GM12878 (cell line): ENCODE data around the gene ATP5F1B. TPM values are rescaled to one million over a fixed set of nuclear protein-coding genes. Genes with fewer than 3 reads are reported as not detected.

Experiments
- ATAC-seq: fragments of 200-7000 bp; cut with Tn5 transposase; 3 replicates; pipeline ENCODE4 v1.9.1; 2020; ENCODE audit warnings: mild to moderate bottlenecking, moderate library complexity
- BruUV-seq: library from RNA; stranded (reverse); fragments of 400-500 nt; replicated peaks from 2 replicates; lab custom pipeline; 2021; lab: Mats Ljungman, UMichigan
- CTCF ChIA-PET: fragments of 300-600 bp; sonication (Branson Sonifier 250); formaldehyde crosslinking; extraction: SDS; loops from one replicate; lab custom pipeline; 2021; ENCODE audit warnings: inconsistent platforms; lab: Yijun Ruan, JAX
- POLR2A ChIA-PET: fragments of 350-600 bp; formaldehyde crosslinking; extraction: SDS; loops from one replicate; lab custom pipeline; 2021; ENCODE audit warnings: inconsistent platforms; lab: Charles Lee
- RAD21 ChIA-PET: fragments of 300-600 bp; sonication (Branson Sonifier 250); formaldehyde crosslinking; loops from one replicate; lab custom pipeline; 2023; ENCODE audit warnings: antibody characterized with exemption; ENCODE audit not compliant: unreplicated experiment; lab: Charles Lee
- SMC1A ChIA-PET: fragments of 300-600 bp; sonication (Branson Sonifier 250); formaldehyde crosslinking; loops from one replicate; lab custom pipeline; 2023; ENCODE audit not compliant: unreplicated experiment, uncharacterized antibody; lab: Charles Lee
- DNase-seq: peaks from one replicate; pipeline ENCODE4 v3.0.0-alpha.2; 2011; ENCODE audit warnings: low read depth, low spot score
- FAIRE-seq: peaks from 3 replicates; lab custom pipeline; 2011; peaks lifted over from hg19 to GRCh38; lab: Jason Lieb, UNC
- H2AFZ ChIP-seq: 2 replicates; pipeline ENCODE4 v1.6.0; 2011; ENCODE audit warnings: low read depth, low read length, control low read depth; ENCODE audit not compliant: control insufficient read depth
- H3K27ac ChIP-seq: 2 replicates; pipeline ENCODE4 v1.5.1; 2011; ENCODE audit warnings: control low read depth; ENCODE audit not compliant: control insufficient read depth, insufficient read depth
- H3K27me3 ChIP-seq, 2 experiments: replicated peaks in 1 of 2; 2 replicates each; pipeline versions ENCODE4 v1.6.0 to v1.6.1; 2011; ENCODE audit warnings: low read length in 1 of 2; ENCODE audit not compliant: control insufficient read depth in 2 of 2, insufficient read depth in 2 of 2
- H3K36me3 ChIP-seq, 2 experiments: 2 replicates each; pipeline ENCODE4 v1.5.1; 2011; ENCODE audit warnings: low read length in 1 of 2; ENCODE audit not compliant: control insufficient read depth in 2 of 2, insufficient read depth in 2 of 2
- H3K4me1 ChIP-seq: 2 replicates; pipeline ENCODE4 v1.6.1; 2011; ENCODE audit warnings: mild to moderate bottlenecking, low read length, moderate library complexity, mixed read lengths; ENCODE audit not compliant: control insufficient read depth, insufficient read depth
- H3K4me2 ChIP-seq: 2 replicates; pipeline ENCODE4 v1.6.0; 2011; ENCODE audit warnings: control low read depth; ENCODE audit not compliant: control insufficient read depth, insufficient read depth
- H3K4me3 ChIP-seq: fragments of 200-600 bp; sonication (generic); 2 replicates; pipeline ENCODE4 v1.5.1; 2016
- H3K79me2 ChIP-seq: 2 replicates; pipeline ENCODE4 v1.6.0; 2011; ENCODE audit warnings: low read length; ENCODE audit not compliant: control insufficient read depth, insufficient read depth
- H3K9ac ChIP-seq: 2 replicates; pipeline ENCODE4 v1.8.0; 2011; ENCODE audit warnings: low read length, control low read depth, mixed read lengths; ENCODE audit not compliant: control insufficient read depth, insufficient read depth
- H3K9me3 ChIP-seq: replicated peaks from 3 replicates; pipeline ENCODE4 v1.5.1; 2011; ENCODE audit warnings: mild to moderate bottlenecking, low read length; ENCODE audit not compliant: control insufficient read depth, insufficient read depth
- H4K20me1 ChIP-seq: 2 replicates; pipeline ENCODE4 v1.6.0; 2011; ENCODE audit not compliant: control insufficient read depth, insufficient read depth
- ASH2L ChIP-seq: fragments of 300-600, 200-600 bp; sonication (generic); IDR thresholded peaks from 2 replicates; pipeline ENCODE4 v1.6.1; 2017; ENCODE audit warnings: low read depth, mild to moderate bottlenecking, borderline replicate concordance
- BMI1 ChIP-seq: fragments of 450-650 bp; IDR thresholded peaks from 2 replicates; pipeline ENCODE4 v1.6.1; 2016; ENCODE audit warnings: mild to moderate bottlenecking, moderate library complexity, borderline replicate concordance
- EED ChIP-seq: sonication (generic); IDR thresholded peaks from 2 replicates; pipeline ENCODE4 v1.6.1; 2016; ENCODE audit warnings: antibody characterized with exemption, low read depth
- EP300 ChIP-seq, 2 experiments: fragments of 150-350 bp in 1 of 2; IDR thresholded peaks; 2 replicates each; pipeline ENCODE4 v1.6.1; 2011 to 2012; ENCODE audit warnings: low read depth in 2 of 2, low read length in 2 of 2, borderline replicate concordance in 1 of 2, improper control_type of control experiment in 1 of 2, inconsistent platforms in 1 of 2; ENCODE audit not compliant: control insufficient read depth in 1 of 2
- ETV6 ChIP-seq, 2 experiments: fragments of 450-650 bp in 1 of 2; IDR thresholded peaks in 1 of 2; conservative IDR thresholded peaks in 1 of 2; 2 replicates each; pipeline ENCODE4 v1.6.1; 2014; ENCODE audit warnings: antibody characterized with exemption in 1 of 2, borderline replicate concordance in 1 of 2, low read depth in 1 of 2, mild to moderate bottlenecking in 1 of 2, moderate library complexity in 1 of 2
- GABPA ChIP-seq: IDR thresholded peaks from 2 replicates; pipeline ENCODE4 v1.6.1; 2014; ENCODE audit warnings: antibody characterized with exemption, low read depth, mild to moderate bottlenecking, inconsistent platforms
- IRF4 ChIP-seq: IDR thresholded peaks from 2 replicates; pipeline ENCODE4 v1.6.1; 2011; ENCODE audit warnings: low read depth, low read length
- PBX3 ChIP-seq: IDR thresholded peaks from 2 replicates; pipeline ENCODE4 v1.6.1; 2011; ENCODE audit warnings: mild to moderate bottlenecking, low read depth, low read length, moderate library complexity; ENCODE audit not compliant: insufficient replicate concordance
- RAD21 ChIP-seq: IDR thresholded peaks from 2 replicates; pipeline ENCODE4 v1.6.1; 2011; ENCODE audit warnings: mild to moderate bottlenecking, low read depth, low read length, moderate library complexity; ENCODE audit not compliant: insufficient read depth
- RUNX3 ChIP-seq: IDR thresholded peaks from 2 replicates; pipeline ENCODE4 v1.6.1; 2012; ENCODE audit warnings: low read length, inconsistent platforms
- SIX5 ChIP-seq: IDR thresholded peaks from 2 replicates; pipeline ENCODE4 v1.6.1; 2011; ENCODE audit warnings: mild to moderate bottlenecking, low read depth, low read length, moderate library complexity; ENCODE audit not compliant: severe bottlenecking
- SPI1 ChIP-seq: IDR thresholded peaks from 2 replicates; pipeline ENCODE4 v1.6.1; 2011; ENCODE audit warnings: low read depth, mild to moderate bottlenecking, low read length, moderate library complexity, borderline replicate concordance; ENCODE audit not compliant: insufficient read depth
- TCF3 ChIP-seq: IDR thresholded peaks from 2 replicates; pipeline ENCODE4 v1.6.1; 2012; ENCODE audit warnings: low read depth, mild to moderate bottlenecking, low read length, borderline replicate concordance; ENCODE audit not compliant: insufficient read depth
- TCF7 ChIP-seq: IDR thresholded peaks from 2 replicates; pipeline ENCODE4 v1.6.1; 2014; ENCODE audit warnings: antibody characterized with exemption, borderline replicate concordance
- ZBTB11 ChIP-seq: fragments of 450-650 bp; formaldehyde crosslinking; IDR thresholded peaks from 2 replicates; pipeline ENCODE4 v1.5.0; 2022; ENCODE audit warnings: mild to moderate bottlenecking, missing genetic modification characterization
- ZNF384 ChIP-seq: IDR thresholded peaks from 2 replicates; pipeline ENCODE4 v1.6.1; 2012; ENCODE audit warnings: low read depth, mild to moderate bottlenecking, low read length, improper control_type of control experiment, borderline replicate concordance
- WGBS: methylation state at CpG from one replicate; pipeline ENCODE4 v1.1.6; 2016; ENCODE audit warnings: low lambda C conversion rate; ENCODE audit not compliant: insufficient replicate concordance, insufficient coverage; ENCODE audit errors: missing lambda C conversion rate; 5-methylcytosine and 5-hydroxymethylcytosine counted together
- in situ Hi-C: fragments of 300-500 bp; cut with MboI; formaldehyde crosslinking; loops from 9 replicates; pipeline ENCODE4 v1.14.3; 2018; ENCODE audit warnings: mixed read lengths
- intact Hi-C: fragments of 100-400 bp; cut with micrococcal nuclease; formaldehyde crosslinking; loops from one replicate; pipeline ENCODE4 v1.14.2; 2022; ENCODE audit not compliant: unreplicated experiment
- polyA plus RNA-seq, 11 experiments: library from polyadenylated mRNA; depleted of rRNA in 4 of 11; unstranded in 6 of 11; stranded (reverse) in 5 of 11; fragments of >200 nt; fragmentation: Nextera tagmentation in 4 of 11; fragmentation: Illumina TruSeq in 1 of 11; extraction: Ambion mirVana in 4 of 11; extraction: Trizol in 1 of 11; gene quantifications; 1 replicate in 1 of 11; 2 replicates in 10 of 11; pipeline versions ENCODE4 v1.2.1 to v1.2.3, GENCODE V29; 2011 to 2016; ENCODE audit warnings: inconsistent platforms in 2 of 11, missing spikeins in 2 of 11, low read depth in 1 of 11
- total RNA-seq, 4 experiments: library from RNA; depleted of rRNA in 3 of 4; stranded (reverse); fragments of >200 nt in 3 of 4; fragmentation: Illumina TruSeq in 1 of 4; extraction: Trizol in 1 of 4; gene quantifications; 2 replicates each; pipeline versions ENCODE4 v1.2.1 to v1.2.3, GENCODE V29; 2013 to 2021

Gene ATP5F1B
- total and polyA plus RNA-seq, 10 of the 15 experiments (the other 5 are each of a cell fraction or from before 2014, with no cell fraction given) = 671 to 1,908 (median 1,031) TPM

- peak; percentile 71 for FAIRE-seq
- no peaks in the 10 kb centered on the region for H4K20me1 ChIP-seq
- peaks cover 47% of the 10 kb centered on the region for H3K4me1 ChIP-seq
- TSS peak; percentile 49 for BruUV-seq
- H3K79me2 ChIP-seq = peaks cover 89% of the 10 kb centered on the region
- DNase-seq = no peak
- peak; percentile 22 for ATAC-seq
- H3K4me3 ChIP-seq = peak overlapping the region; percentile 100
- H3K9me3 ChIP-seq = no peaks in the 10 kb centered on the region
- peaks cover 0 to 7% of the 10 kb centered on the region in 2 experiments; a peak in 2 of 4 replicates for H3K36me3 ChIP-seq
- ChIA-PET RAD21 (interaction anchor here (1.2 to 10.0 kb wide), 12 partner anchors 8 to 313 kb away, joined by 3 to 176 read pairs (median 5); partner anchors contain the start of genes ATP5F1B, CNPY2, PTGES3 and STAT2), CTCF (interaction anchor here (0.5 to 2.2 kb wide), 25 partner anchors 7 to 373 kb away, joined by 3 to 24 read pairs (median 5); partner anchors contain the start of genes GLS2, NACA and RBMS2), SMC1A (interaction anchor here (0.6 to 2.1 kb wide), 22 partner anchors 8 to 115 kb away, joined by 3 to 18 read pairs (median 4); partner anchors contain the start of genes ATP5F1B and RBMS2), POLR2A (interaction anchor here (0.5 to 8.4 kb wide), 21 partner anchors 6 to 645 kb away, joined by 3 to 54 read pairs (median 4); partner anchors contain the start of genes PTGES3, RBMS2 and STAT6)
- in situ Hi-C loops = no loop called here
- H3K27ac ChIP-seq = peak overlapping the region; percentile 90
- under 1% methylated on average over 18 of the region's 18 CpGs for WGBS
- no peaks in the 10 kb centered on the region for H3K27me3 ChIP-seq
- no peak overlapping the region for H2AFZ ChIP-seq
- peak overlapping the region; percentile 98 for H3K9ac ChIP-seq
- intact Hi-C loops = loop anchor here (2.0 kb wide), 1 partner anchor 56 kb away; no protein-coding TSS in a partner anchor
- peak overlapping the region; percentile 81 for H3K4me2 ChIP-seq
- 0 out of 4 replicates have a peak, but pooled peaks of 1 of the 2 experiments have one; percentile 13 for TF ChIP-seq EP300 (IDR thresholded peaks at IDR 0.05; ENCODE audit: borderline replicate concordance in 1 of 2, control insufficient read depth in 1 of 2, low read depth in 2 of 2, low read length in 2 of 2)
- peak; percentile 17; the same call in 1 of the 2 replicates for TF ChIP-seq SPI1
- TF ChIP-seq ZNF384 = 0 out of 2 replicates have a peak, but pooled peaks have one; percentile 22
- TF ChIP-seq PBX3 = no peak
- no peak for TF ChIP-seq TCF7
- TF ChIP-seq BMI1 = no peak
- no peak for TF ChIP-seq SIX5
- TF ChIP-seq EED = peak; percentile 71; the same call in 1 of the 2 replicates
- TF ChIP-seq GABPA = no peak
- TF ChIP-seq RAD21 = 0 out of 2 replicates have a peak, but pooled peaks have one; percentile 10
- no peak for TF ChIP-seq RUNX3
- TF ChIP-seq IRF4 = 0 out of 2 replicates have a peak, but pooled peaks have one; percentile 12
- peak; percentile 71; the same call in 1 of the 2 replicates for TF ChIP-seq TCF3
- TF ChIP-seq ETV6 (conservative IDR thresholded peaks at IDR 0.05 in 1 of 2, IDR thresholded peaks at IDR 0.05 in 1 of 2; ENCODE audit: borderline replicate concordance in 1 of 2, low read depth in 1 of 2) = peak in 1 of 2 experiments; percentile 78; a peak in 2 of 4 replicates
- TF ChIP-seq ASH2L = no peak
- no peak for TF ChIP-seq ZBTB11 (CRISPR knock-in tag)
Measured at GRCh38 chr12:56628671-56629458, 16.9 kb downstream of the ATP5F1B start.
